HEK293 (cell line): ENCODE data around the gene SNAPC4.

Experiments used
- ZNF24 ChIP-seq: fragments of 450-650 bp; formaldehyde crosslinking; IDR thresholded peaks from 2 replicates; pipeline ENCODE4 v1.5.1; 2016; ENCODE audit warnings: missing biosample characterization, missing genetic modification characterization
- ZNF707 ChIP-seq: fragments of 450-650 bp; formaldehyde crosslinking; IDR thresholded peaks from 2 replicates; pipeline ENCODE4 v1.5.1; 2016; ENCODE audit warnings: missing biosample characterization, missing genetic modification characterization
- TF ChIP-seq, protein P1 (sequence below): fragments of 450-650 bp; formaldehyde crosslinking; IDR thresholded peaks from 2 replicates; pipeline ENCODE4 v1.5.1; 2016; ENCODE audit warnings: missing biosample characterization, missing genetic modification characterization
- TF ChIP-seq, protein P2 (sequence below): fragments of 450-650 bp; formaldehyde crosslinking; IDR thresholded peaks from 2 replicates; pipeline ENCODE4 v1.5.1; 2017; ENCODE audit warnings: missing biosample characterization, mild to moderate bottlenecking, missing genetic modification characterization, moderate library complexity

- TF ChIP-seq, protein P1, sequence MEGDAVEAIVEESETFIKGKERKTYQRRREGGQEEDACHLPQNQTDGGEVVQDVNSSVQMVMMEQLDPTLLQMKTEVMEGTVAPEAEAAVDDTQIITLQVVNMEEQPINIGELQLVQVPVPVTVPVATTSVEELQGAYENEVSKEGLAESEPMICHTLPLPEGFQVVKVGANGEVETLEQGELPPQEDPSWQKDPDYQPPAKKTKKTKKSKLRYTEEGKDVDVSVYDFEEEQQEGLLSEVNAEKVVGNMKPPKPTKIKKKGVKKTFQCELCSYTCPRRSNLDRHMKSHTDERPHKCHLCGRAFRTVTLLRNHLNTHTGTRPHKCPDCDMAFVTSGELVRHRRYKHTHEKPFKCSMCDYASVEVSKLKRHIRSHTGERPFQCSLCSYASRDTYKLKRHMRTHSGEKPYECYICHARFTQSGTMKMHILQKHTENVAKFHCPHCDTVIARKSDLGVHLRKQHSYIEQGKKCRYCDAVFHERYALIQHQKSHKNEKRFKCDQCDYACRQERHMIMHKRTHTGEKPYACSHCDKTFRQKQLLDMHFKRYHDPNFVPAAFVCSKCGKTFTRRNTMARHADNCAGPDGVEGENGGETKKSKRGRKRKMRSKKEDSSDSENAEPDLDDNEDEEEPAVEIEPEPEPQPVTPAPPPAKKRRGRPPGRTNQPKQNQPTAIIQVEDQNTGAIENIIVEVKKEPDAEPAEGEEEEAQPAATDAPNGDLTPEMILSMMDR, result no peak
- TF ChIP-seq ZNF24 (no peak), ZNF707 (tag by site-specific recombination) (no peak)
- TF ChIP-seq, protein P2, sequence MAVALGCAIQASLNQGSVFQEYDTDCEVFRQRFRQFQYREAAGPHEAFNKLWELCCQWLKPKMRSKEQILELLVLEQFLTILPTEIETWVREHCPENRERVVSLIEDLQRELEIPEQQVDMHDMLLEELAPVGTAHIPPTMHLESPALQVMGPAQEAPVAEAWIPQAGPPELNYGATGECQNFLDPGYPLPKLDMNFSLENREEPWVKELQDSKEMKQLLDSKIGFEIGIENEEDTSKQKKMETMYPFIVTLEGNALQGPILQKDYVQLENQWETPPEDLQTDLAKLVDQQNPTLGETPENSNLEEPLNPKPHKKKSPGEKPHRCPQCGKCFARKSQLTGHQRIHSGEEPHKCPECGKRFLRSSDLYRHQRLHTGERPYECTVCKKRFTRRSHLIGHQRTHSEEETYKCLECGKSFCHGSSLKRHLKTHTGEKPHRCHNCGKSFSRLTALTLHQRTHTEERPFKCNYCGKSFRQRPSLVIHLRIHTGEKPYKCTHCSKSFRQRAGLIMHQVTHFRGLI (tag by site-specific recombination), result no peak
Observed at GRCh38 chr9:136407911-136408310, 7.9 kb upstream of the SNAPC4 start.
